Measurements from ENCODE around the gene CDX2. TPM values are rescaled to one million over a fixed set of nuclear protein-coding genes. Genes with fewer than 3 reads are reported as not detected.

CDX2 gene
- total RNA-seq, 4 donors from 2014 or later, result not detected

GRCh38 chr13:27928805-27929753 is 40.0 kb downstream of the CDX2 start:
- Histone ChIP-seq H3K4me1 (no peaks in the 10 kb centered on the region), H3K9me3 (no peaks in the 10 kb centered on the region), H3K27ac (no peak overlapping the region), H3K27me3 (peaks cover 41% of the 10 kb centered on the region), H3K4me3 (replicated peaks in 1 of 3) (no peak overlapping the region), H3K36me3 (no peaks in the 10 kb centered on the region)
- WGBS, 2 donors, result 3 to 4% methylated on average over 23 to 27 of the region's 48 CpGs
- TF ChIP-seq POLR2A (IDR thresholded peaks at IDR 0.05), result no peak
- no peak for TF ChIP-seq CTCF (IDR thresholded peaks at IDR 0.05)
- no peak for DNase-seq
- intact Hi-C loops (cut with DNase I), result no loop called here

GRCh38 chr13:27928353-27928804 is 40.7 kb downstream of the CDX2 start:
- 4 to 10% methylated on average over 13 to 24 of the region's 26 CpGs for WGBS, 2 donors
- TF ChIP-seq POLR2A (IDR thresholded peaks at IDR 0.05) (no peak), CTCF (IDR thresholded peaks at IDR 0.05) (no peak)

DNA sequence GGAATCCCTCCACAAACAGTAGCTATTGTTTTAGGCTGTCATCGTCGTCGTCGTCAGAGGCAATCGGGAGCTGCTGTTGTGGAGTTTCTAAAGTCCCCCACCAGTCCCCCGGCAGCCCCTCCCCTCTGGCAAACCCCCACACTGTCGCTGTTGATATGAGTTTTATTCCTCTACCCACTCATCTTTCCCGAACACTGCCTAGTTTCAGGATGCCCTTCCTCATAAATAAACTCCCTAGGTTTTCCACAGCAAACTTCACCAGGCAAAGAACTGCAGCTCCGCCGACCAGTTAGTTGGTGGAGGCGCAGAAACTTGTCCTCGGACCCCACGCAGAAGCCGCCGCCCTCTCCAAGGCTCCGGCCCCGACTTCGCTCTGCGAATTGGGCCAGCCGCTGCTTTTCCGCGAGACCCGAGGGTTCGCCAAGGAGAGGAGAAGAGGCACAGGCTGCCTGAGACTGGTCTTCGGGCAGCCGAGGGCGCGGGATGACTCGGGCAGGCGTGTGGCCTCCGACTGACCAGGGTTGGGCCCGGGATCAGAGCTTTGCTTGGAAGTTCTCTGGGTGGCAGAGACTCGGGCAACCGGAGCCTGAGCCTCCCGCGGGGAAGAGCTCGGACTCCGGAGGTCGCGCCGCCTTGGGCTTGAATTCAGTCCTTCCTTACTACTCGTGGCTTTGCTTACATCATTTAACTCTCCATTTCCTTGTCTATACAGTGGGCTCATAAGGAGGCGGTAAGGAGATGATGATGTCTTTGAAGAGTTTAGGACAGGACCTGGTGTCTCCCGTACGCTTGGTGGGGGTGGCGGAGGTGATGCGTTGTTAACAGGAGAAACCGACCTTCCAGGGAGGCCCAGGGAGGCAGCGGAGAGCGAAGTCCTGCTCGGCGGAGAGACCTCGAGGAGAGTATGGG is 41.4 kb downstream of the CDX2 start:
- Histone ChIP-seq H3K27me3 (peaks cover 53% of the 10 kb centered on the region), H3K4me3 (replicated peaks in 1 of 3) (no peak overlapping the region), H3K27ac (no peak overlapping the region), H3K36me3 (no peaks in the 10 kb centered on the region), H3K4me1 (no peaks in the 10 kb centered on the region), H3K9me3 (no peaks in the 10 kb centered on the region)
- DNase-seq, result no peak
- TF ChIP-seq POLR2A (IDR thresholded peaks at IDR 0.05) (no peak), CTCF (IDR thresholded peaks at IDR 0.05) (no peak)
- intact Hi-C loops (cut with DNase I), result no loop called here
- WGBS, 2 donors, result 3 to 10% methylated on average over 39 to 42 of the region's 53 CpGs

More at GRCh38 chr13:27928353-27928804, 40.7 kb downstream of the CDX2 start:
- no peaks in the 10 kb centered on the region for H3K36me3 ChIP-seq
- no peaks in the 10 kb centered on the region for H3K9me3 ChIP-seq
- DNase-seq, result no peak
- intact Hi-C loops (cut with DNase I), result no loop called here
- H3K4me1 ChIP-seq, result no peaks in the 10 kb centered on the region
- no peak overlapping the region for H3K4me3 ChIP-seq (replicated peaks in 1 of 3)
- no peak overlapping the region for H3K27ac ChIP-seq
- peaks cover 48% of the 10 kb centered on the region for H3K27me3 ChIP-seq

DNA sequence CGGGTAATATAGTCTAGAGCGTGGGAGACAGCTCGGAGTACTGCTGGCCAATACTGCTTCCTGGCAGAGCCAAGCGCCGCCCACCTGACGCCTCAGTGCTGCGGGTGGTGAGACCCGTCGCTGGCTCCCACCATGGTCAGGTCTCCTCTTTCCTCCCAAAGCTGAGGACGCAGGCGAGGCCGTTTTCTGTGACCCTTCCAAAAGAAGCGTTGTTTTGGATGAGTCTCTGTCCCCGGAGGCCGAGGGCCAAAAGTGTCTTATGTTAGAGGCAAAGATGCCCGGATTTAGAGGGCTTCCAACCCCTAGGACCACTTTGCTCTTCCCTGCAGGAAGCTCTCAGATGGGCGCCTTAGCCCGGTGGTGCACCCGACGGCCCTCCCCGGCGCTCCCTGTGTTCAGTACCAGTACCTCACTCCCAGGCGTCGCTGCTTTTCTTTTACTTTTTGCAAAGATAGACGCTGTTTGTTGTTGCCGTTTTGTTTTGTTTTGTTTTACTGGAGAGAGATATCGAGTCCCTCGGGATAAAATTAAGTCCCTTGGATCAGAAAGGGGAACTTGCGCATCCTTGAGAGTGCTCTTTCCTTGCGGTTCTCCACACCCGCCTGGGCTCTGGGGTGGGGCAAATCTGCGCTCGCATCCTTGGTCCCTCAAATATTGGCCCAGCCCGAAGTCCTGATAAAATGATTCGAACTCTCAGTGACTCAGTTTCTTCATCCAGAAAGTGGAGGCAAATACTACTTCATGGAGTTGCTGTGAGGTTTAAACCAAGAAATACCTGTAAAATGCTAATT is 42.3 kb downstream of the CDX2 start:
- Histone ChIP-seq H3K27me3 (peaks cover 57% of the 10 kb centered on the region), H3K36me3 (no peaks in the 10 kb centered on the region), H3K27ac (no peak overlapping the region), H3K4me1 (peaks cover 0 to under 1% of the 10 kb centered on the region in 2 donors), H3K9me3 (no peaks in the 10 kb centered on the region), H3K4me3 (replicated peaks in 1 of 3) (no peak overlapping the region)
- DNase-seq, result no peak
- TF ChIP-seq POLR2A (IDR thresholded peaks at IDR 0.05), result no peak
- no peak for TF ChIP-seq CTCF (IDR thresholded peaks at IDR 0.05)
- WGBS, 2 donors, result 2 to 5% methylated on average over 35 of the region's 35 CpGs
- intact Hi-C loops (cut with DNase I), result no loop called here

Measured in thyroid gland (tissue), 4 donors.